SK-N-SH treated with all-trans-retinoic acid at 6 μM for 48 hours (cell line): ENCODE data around the gene NMT2.

Source experiments
- ARNTL ChIP-seq: fragments of 450-650 bp; formaldehyde crosslinking; IDR thresholded peaks from 2 replicates; pipeline ENCODE4 v1.5.0; 2020; ENCODE audit warnings: low read depth, mild to moderate bottlenecking, moderate library complexity, borderline replicate concordance
- BACH2 ChIP-seq: fragments of 250-450 bp; sonication (Bioruptor Pico); IDR thresholded peaks from 2 replicates; pipeline ENCODE4 v1.9.0; 2021; ENCODE audit warnings: mild to moderate bottlenecking, borderline replicate concordance
- GLIS3 ChIP-seq: fragments of 250-450 bp; sonication (Bioruptor Pico); IDR thresholded peaks from 2 replicates; pipeline ENCODE4 v1.5.0; 2020; ENCODE audit warnings: mild to moderate bottlenecking, moderate library complexity
- ISL1 ChIP-seq: fragments of 250-450 bp; sonication (Bioruptor Pico); IDR thresholded peaks from 2 replicates; pipeline ENCODE4 v2.1.2; 2022; ENCODE audit warnings: mild to moderate bottlenecking, moderate library complexity
- PATZ1 ChIP-seq: fragments of 250-450 bp; sonication (Bioruptor Pico); IDR thresholded peaks from 2 replicates; pipeline ENCODE4 v1.8.0; 2020; ENCODE audit warnings: mild to moderate bottlenecking, moderate library complexity, borderline replicate concordance
- RARB ChIP-seq: fragments of 250-450 bp; sonication (Bioruptor Pico); IDR thresholded peaks from 2 replicates; pipeline ENCODE4 v1.8.0; 2021; ENCODE audit warnings: mild to moderate bottlenecking, moderate library complexity
- SNAI2 ChIP-seq: fragments of 250-450 bp; sonication (Bioruptor Pico); IDR thresholded peaks from 2 replicates; pipeline ENCODE4 v1.5.0; 2020; ENCODE audit warnings: mild to moderate bottlenecking, moderate library complexity
- TOX ChIP-seq: fragments of 250-450 bp; sonication (Bioruptor Pico); IDR thresholded peaks from 2 replicates; pipeline ENCODE4 v1.8.0; 2021; ENCODE audit warnings: mild to moderate bottlenecking, moderate library complexity, borderline replicate concordance
- TSHZ2 ChIP-seq: fragments of 250-450 bp; sonication (Bioruptor Pico); IDR thresholded peaks from 2 replicates; pipeline ENCODE4 v1.5.0; 2020; ENCODE audit warnings: mild to moderate bottlenecking, moderate library complexity
- ZC3H10 ChIP-seq: fragments of 250-450 bp; sonication (Bioruptor Pico); IDR thresholded peaks from 2 replicates; pipeline ENCODE4 v1.5.1; 2021; ENCODE audit warnings: mild to moderate bottlenecking, moderate library complexity
- ZNF70 ChIP-seq: fragments of 450-650 bp; formaldehyde crosslinking; IDR thresholded peaks from 2 replicates; pipeline ENCODE4 v1.5.0; 2020; ENCODE audit warnings: mild to moderate bottlenecking, moderate library complexity
- TF ChIP-seq, protein P1 (sequence below): fragments of 250-450 bp; sonication (Bioruptor Pico); IDR thresholded peaks from 2 replicates; pipeline ENCODE4 v1.8.0; 2021; ENCODE audit warnings: low read depth, mild to moderate bottlenecking, moderate library complexity, borderline replicate concordance

GRCh38 chr10:15176269-15176668, 7.8 kb upstream of the NMT2 start:
- TF ChIP-seq TSHZ2 (CRISPR knock-in tag) (no peak), PATZ1 (CRISPR knock-in tag) (no peak), GLIS3 (no peak), TOX (no peak), ZNF70 (CRISPR knock-in tag) (no peak), ARNTL (CRISPR knock-in tag) (no peak), ISL1 (CRISPR knock-in tag) (no peak), RARB (no peak), BACH2 (CRISPR knock-in tag) (no peak), ZC3H10 (CRISPR knock-in tag) (no peak), SNAI2 (CRISPR knock-in tag) (no peak)
- TF ChIP-seq, protein P1, sequence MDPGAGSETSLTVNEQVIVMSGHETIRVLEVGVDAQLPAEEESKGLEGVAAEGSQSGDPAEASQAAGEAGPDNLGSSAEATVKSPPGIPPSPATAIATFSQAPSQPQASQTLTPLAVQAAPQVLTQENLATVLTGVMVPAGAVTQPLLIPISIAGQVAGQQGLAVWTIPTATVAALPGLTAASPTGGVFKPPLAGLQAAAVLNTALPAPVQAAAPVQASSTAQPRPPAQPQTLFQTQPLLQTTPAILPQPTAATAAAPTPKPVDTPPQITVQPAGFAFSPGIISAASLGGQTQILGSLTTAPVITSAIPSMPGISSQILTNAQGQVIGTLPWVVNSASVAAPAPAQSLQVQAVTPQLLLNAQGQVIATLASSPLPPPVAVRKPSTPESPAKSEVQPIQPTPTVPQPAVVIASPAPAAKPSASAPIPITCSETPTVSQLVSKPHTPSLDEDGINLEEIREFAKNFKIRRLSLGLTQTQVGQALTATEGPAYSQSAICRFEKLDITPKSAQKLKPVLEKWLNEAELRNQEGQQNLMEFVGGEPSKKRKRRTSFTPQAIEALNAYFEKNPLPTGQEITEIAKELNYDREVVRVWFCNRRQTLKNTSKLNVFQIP (CRISPR knock-in tag): no peak
